ENCODE measurements around the gene HIRIP3. TPM values are rescaled to one million over a fixed set of nuclear protein-coding genes. Genes with fewer than 3 reads are reported as not detected.
A peak's percentile ranks its signal among the peaks of the same experiment; 100 is the strongest.

HIRIP3 gene
- polyA plus RNA-seq, 1 of the 3 experiments (the other 2 are of a cell fraction), result 18.9 TPM

- TF ChIP-seq REST (IDR thresholded peaks at IDR 0.05; ENCODE audit: low read depth, low read length), result no peak
- no peak for TF ChIP-seq TAF1 (IDR thresholded peaks at IDR 0.05; ENCODE audit: borderline replicate concordance, low read depth, low read length)
- no peak for TF ChIP-seq ELF1 (IDR thresholded peaks at IDR 0.05)
- no peak for TF ChIP-seq FOSL2 (IDR thresholded peaks at IDR 0.05; ENCODE audit: borderline replicate concordance, low read depth)
Measured at GRCh38 chr16:29999605-30000004, 4.2 kb upstream of the HIRIP3 start (continued).

GRCh38 chr16:29996766-29997250, 1.4 kb upstream of the HIRIP3 start:
- CTCF ChIA-PET, result interaction anchor here (0.8 to 2.8 kb wide), 4 partner anchors 9 to 148 kb away, joined by 4 to 11 read pairs (median 8); partner anchors contain the start of genes DOC2A and TLCD3B
- TF ChIP-seq NFIC (IDR thresholded peaks at IDR 0.05; ENCODE audit: borderline replicate concordance) (no peak), GATA2 (CRISPR knock-in tag; IDR thresholded peaks at IDR 0.05) (no peak), RAD21 (IDR thresholded peaks at IDR 0.05; ENCODE audit: low read length) (no peak), RCOR1 (IDR thresholded peaks at IDR 0.05; ENCODE audit: low read length) (no peak), CHD2 (IDR thresholded peaks at IDR 0.05; ENCODE audit: low read length, partially characterized antibody) (no peak), MXI1 (IDR thresholded peaks at IDR 0.05; ENCODE audit: low read depth, low read length) (no peak), MEF2A (IDR thresholded peaks at IDR 0.05; ENCODE audit: borderline replicate concordance, low read depth) (no peak), NRF1 (IDR thresholded peaks at IDR 0.05; ENCODE audit: low read depth, low read length) (no peak), GABPA (IDR thresholded peaks at IDR 0.05; ENCODE audit: low read depth) (no peak), REST (IDR thresholded peaks at IDR 0.05; ENCODE audit: low read depth, low read length) (no peak), EP300 (IDR thresholded peaks at IDR 0.05; ENCODE audit: borderline replicate concordance in 1 of 2, low read depth in 1 of 2, low read length in 1 of 2) (no peak)
- TF ChIP-seq, protein P1, sequence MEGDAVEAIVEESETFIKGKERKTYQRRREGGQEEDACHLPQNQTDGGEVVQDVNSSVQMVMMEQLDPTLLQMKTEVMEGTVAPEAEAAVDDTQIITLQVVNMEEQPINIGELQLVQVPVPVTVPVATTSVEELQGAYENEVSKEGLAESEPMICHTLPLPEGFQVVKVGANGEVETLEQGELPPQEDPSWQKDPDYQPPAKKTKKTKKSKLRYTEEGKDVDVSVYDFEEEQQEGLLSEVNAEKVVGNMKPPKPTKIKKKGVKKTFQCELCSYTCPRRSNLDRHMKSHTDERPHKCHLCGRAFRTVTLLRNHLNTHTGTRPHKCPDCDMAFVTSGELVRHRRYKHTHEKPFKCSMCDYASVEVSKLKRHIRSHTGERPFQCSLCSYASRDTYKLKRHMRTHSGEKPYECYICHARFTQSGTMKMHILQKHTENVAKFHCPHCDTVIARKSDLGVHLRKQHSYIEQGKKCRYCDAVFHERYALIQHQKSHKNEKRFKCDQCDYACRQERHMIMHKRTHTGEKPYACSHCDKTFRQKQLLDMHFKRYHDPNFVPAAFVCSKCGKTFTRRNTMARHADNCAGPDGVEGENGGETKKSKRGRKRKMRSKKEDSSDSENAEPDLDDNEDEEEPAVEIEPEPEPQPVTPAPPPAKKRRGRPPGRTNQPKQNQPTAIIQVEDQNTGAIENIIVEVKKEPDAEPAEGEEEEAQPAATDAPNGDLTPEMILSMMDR (IDR thresholded peaks at IDR 0.05), result no peak
- TF ChIP-seq, protein P2, sequence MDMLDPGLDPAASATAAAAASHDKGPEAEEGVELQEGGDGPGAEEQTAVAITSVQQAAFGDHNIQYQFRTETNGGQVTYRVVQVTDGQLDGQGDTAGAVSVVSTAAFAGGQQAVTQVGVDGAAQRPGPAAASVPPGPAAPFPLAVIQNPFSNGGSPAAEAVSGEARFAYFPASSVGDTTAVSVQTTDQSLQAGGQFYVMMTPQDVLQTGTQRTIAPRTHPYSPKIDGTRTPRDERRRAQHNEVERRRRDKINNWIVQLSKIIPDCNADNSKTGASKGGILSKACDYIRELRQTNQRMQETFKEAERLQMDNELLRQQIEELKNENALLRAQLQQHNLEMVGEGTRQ (IDR thresholded peaks at IDR 0.05; ENCODE audit: borderline replicate concordance, low read depth, low read length), result no peak
- TF ChIP-seq, protein P3, sequence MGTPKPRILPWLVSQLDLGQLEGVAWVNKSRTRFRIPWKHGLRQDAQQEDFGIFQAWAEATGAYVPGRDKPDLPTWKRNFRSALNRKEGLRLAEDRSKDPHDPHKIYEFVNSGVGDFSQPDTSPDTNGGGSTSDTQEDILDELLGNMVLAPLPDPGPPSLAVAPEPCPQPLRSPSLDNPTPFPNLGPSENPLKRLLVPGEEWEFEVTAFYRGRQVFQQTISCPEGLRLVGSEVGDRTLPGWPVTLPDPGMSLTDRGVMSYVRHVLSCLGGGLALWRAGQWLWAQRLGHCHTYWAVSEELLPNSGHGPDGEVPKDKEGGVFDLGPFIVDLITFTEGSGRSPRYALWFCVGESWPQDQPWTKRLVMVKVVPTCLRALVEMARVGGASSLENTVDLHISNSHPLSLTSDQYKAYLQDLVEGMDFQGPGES (IDR thresholded peaks at IDR 0.05; ENCODE audit: low read depth, low read length), result no peak
- TF ChIP-seq, protein P4, sequence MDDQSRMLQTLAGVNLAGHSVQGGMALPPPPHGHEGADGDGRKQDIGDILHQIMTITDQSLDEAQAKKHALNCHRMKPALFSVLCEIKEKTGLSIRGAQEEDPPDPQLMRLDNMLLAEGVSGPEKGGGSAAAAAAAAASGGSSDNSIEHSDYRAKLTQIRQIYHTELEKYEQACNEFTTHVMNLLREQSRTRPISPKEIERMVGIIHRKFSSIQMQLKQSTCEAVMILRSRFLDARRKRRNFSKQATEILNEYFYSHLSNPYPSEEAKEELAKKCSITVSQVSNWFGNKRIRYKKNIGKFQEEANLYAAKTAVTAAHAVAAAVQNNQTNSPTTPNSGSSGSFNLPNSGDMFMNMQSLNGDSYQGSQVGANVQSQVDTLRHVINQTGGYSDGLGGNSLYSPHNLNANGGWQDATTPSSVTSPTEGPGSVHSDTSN (IDR thresholded peaks at IDR 0.05), result no peak

More at GRCh38 chr16:29996766-29997250, 1.4 kb upstream of the HIRIP3 start:
- Histone ChIP-seq H3K9me3 (no peaks in the 10 kb centered on the region), H3K9ac (peak overlapping the region; percentile 90), H3K4me3 (ENCODE audit: low read depth in 2 of 2, low read length in 1 of 2) (peak overlapping the region; percentile 87 to 92), H3K27ac (ENCODE audit: low read depth in 2 of 2, low read length in 1 of 2) (peak overlapping the region in 1 of 2 experiments; percentile 78; a peak in 1 of 4 replicates), H3F3A (replicated peaks; ENCODE audit: insufficient read depth) (peaks cover 10% of the 10 kb centered on the region), H3K79me2 (ENCODE audit: insufficient read depth) (peaks cover 19% of the 10 kb centered on the region; the same call in 1 of the 2 replicates), H3K4me1 (ENCODE audit: control insufficient read depth in 1 of 2, insufficient read depth in 2 of 2, low read depth in 1 of 2, low read length in 1 of 2) (peaks cover 0 to 14% of the 10 kb centered on the region in 2 experiments; a peak in 1 of 4 replicates), H3K27me3 (ENCODE audit: insufficient read depth) (no peaks in the 10 kb centered on the region), H3K36me3 (replicated peaks in 1 of 2; ENCODE audit: control insufficient read depth in 1 of 2, insufficient read depth in 2 of 2, low read length in 1 of 2) (peaks cover 5 to 26% of the 10 kb centered on the region in 2 experiments), H4K20me1 (ENCODE audit: insufficient read depth) (no peaks in the 10 kb centered on the region), H3K4me2 (peak overlapping the region; percentile 99), H2AFZ (ENCODE audit: low read depth) (peak overlapping the region; percentile 97; the same call in 1 of the 2 replicates), H3K9me2 (no peaks in the 10 kb centered on the region)
- DNase-seq, result no peak
- POLR2A ChIA-PET, result interaction anchor here (1.2 kb wide), 1 partner anchor 9 kb away, joined by 3 read pairs; no protein-coding TSS in a partner anchor
- WGBS (ENCODE audit: low lambda C conversion rate), result 17% methylated on average over 9 of the region's 9 CpGs
